ENCODE data around the gene PARP4.
"Not testable (repeated sequence)": the region's sequence is repeated elsewhere in the genome, so short reads cannot be mapped to it uniquely, and the experiment has no call there.

DNA sequence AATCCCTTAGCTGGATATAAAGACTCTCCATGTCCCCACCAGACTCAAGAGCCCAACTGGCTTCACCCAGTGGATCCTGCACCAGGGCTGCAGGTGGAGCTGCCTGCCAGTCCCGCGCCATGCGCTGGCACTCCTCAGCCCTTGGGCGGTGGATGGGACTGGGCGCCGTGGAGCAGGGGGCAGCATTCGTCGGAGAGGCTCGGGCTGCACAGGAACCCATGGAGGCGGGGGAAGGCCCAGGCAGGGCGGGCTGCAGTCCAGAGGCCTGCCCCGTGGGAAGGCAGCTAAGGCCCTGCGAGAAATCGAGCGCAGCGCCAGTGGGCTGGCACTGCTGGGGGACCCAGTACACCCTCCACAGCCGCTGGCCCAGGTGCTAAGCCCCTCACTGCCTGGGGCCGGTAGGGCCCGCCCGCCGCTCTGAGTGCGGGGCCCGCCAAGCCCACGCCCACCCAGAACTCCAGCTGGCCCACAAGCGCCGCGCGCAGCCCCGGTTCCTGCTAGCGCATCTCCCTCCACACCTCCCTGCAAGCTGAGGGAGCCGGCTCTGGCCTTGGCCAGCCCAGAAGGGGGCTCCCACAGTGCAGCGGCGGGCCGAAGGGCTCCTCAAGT lies 48.1 kb upstream of the PARP4 start:
- TF ChIP-seq, protein P1, sequence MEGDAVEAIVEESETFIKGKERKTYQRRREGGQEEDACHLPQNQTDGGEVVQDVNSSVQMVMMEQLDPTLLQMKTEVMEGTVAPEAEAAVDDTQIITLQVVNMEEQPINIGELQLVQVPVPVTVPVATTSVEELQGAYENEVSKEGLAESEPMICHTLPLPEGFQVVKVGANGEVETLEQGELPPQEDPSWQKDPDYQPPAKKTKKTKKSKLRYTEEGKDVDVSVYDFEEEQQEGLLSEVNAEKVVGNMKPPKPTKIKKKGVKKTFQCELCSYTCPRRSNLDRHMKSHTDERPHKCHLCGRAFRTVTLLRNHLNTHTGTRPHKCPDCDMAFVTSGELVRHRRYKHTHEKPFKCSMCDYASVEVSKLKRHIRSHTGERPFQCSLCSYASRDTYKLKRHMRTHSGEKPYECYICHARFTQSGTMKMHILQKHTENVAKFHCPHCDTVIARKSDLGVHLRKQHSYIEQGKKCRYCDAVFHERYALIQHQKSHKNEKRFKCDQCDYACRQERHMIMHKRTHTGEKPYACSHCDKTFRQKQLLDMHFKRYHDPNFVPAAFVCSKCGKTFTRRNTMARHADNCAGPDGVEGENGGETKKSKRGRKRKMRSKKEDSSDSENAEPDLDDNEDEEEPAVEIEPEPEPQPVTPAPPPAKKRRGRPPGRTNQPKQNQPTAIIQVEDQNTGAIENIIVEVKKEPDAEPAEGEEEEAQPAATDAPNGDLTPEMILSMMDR (conservative IDR thresholded peaks at IDR 0.05; ENCODE audit: low read length), result not testable (repeated sequence)
- TF ChIP-seq EZH2phosphoT487 (IDR thresholded peaks at IDR 0.05; ENCODE audit: borderline replicate concordance), result not testable (repeated sequence)

All from Loucy (cell line).